HEK293 (cell line): ENCODE measurements around the gene MESD.

Source experiments
- CTCF ChIA-PET: fragments of 350-600 bp; formaldehyde crosslinking; extraction: SDS; loops from one replicate; lab custom pipeline; 2021; ENCODE audit warnings: antibody characterized with exemption; lab: Yijun Ruan, JAX
- POLR2A ChIA-PET: fragments of 300-600 bp; formaldehyde crosslinking; extraction: SDS; loops from one replicate; lab custom pipeline; 2020; ENCODE audit warnings: antibody characterized with exemption, inconsistent platforms; lab: Yijun Ruan, JAX
- H3K27ac ChIP-seq: fragments of 200-500 bp; sonication (Bioruptor generic); 2 replicates; pipeline ENCODE4 v1.5.1; 2014; ENCODE audit warnings: low read depth, low read length, control low read depth, inconsistent platforms; ENCODE audit errors: extremely low read depth
- H3K36me3 ChIP-seq, 2 experiments: fragments of 200-500 bp in 1 of 2; sonication (Bioruptor generic) in 1 of 2; 1 replicate in 1 of 2; 2 replicates in 1 of 2; pipeline ENCODE4 v1.5.1; 2014 to 2017; ENCODE audit warnings: inconsistent platforms in 2 of 2, low read length in 2 of 2; ENCODE audit not compliant: control insufficient read depth in 2 of 2, insufficient read depth in 1 of 2
- H3K4me1 ChIP-seq: fragments of 200-500 bp; sonication (Bioruptor generic); 2 replicates; pipeline ENCODE4 v1.5.1; 2014; ENCODE audit warnings: mild to moderate bottlenecking, low read length, inconsistent platforms; ENCODE audit not compliant: control insufficient read depth, insufficient read depth
- H3K4me3 ChIP-seq: 2 replicates; pipeline ENCODE4 v1.5.1; 2011; ENCODE audit warnings: low read depth, mild to moderate bottlenecking, control low read depth, low read length, moderate library complexity
- H3K9me3 ChIP-seq: fragments of 200-500 bp; sonication (Bioruptor generic); 2 replicates; pipeline ENCODE4 v1.5.1; 2014; ENCODE audit warnings: low read depth, low read length, inconsistent platforms; ENCODE audit not compliant: control insufficient read depth, insufficient read depth
- GLI2 ChIP-seq: fragments of 450-650 bp; formaldehyde crosslinking; IDR thresholded peaks from 2 replicates; pipeline ENCODE4; 2017; ENCODE audit warnings: missing biosample characterization, missing genetic modification characterization, low read depth, borderline replicate concordance
- HOXD13 ChIP-seq: sonication (generic); formaldehyde crosslinking; IDR thresholded peaks from 2 replicates; pipeline ENCODE4 v1.8.0; 2022; ENCODE audit warnings: missing genetic modification reagents, borderline replicate concordance
- KLF16 ChIP-seq: fragments of 450-650 bp; formaldehyde crosslinking; IDR thresholded peaks from 2 replicates; pipeline ENCODE4 v1.5.1; 2017; ENCODE audit warnings: missing biosample characterization, missing genetic modification characterization
- MEIS1 ChIP-seq: sonication (generic); formaldehyde crosslinking; IDR thresholded peaks from 2 replicates; pipeline ENCODE4 v1.8.1; 2022; ENCODE audit warnings: missing genetic modification reagents, mild to moderate bottlenecking, borderline replicate concordance
- PRDM10 ChIP-seq: fragments of 450-650 bp; formaldehyde crosslinking; IDR thresholded peaks from 2 replicates; pipeline ENCODE4 v1.5.1; 2016; ENCODE audit warnings: missing biosample characterization, missing genetic modification characterization
- ZBTB11 ChIP-seq: fragments of 450-650 bp; formaldehyde crosslinking; conservative IDR thresholded peaks from 2 replicates; pipeline ENCODE4 v1.5.1; 2016; ENCODE audit warnings: low read depth, missing biosample characterization, missing genetic modification characterization
- ZFP37 ChIP-seq: fragments of 450-650 bp; formaldehyde crosslinking; IDR thresholded peaks from 2 replicates; pipeline ENCODE4 v1.5.1; 2016; ENCODE audit warnings: missing biosample characterization, missing genetic modification characterization
- ZNF140 ChIP-seq: fragments of 450-650 bp; formaldehyde crosslinking; IDR thresholded peaks from 2 replicates; pipeline ENCODE4 v1.5.1; 2016; ENCODE audit warnings: missing biosample characterization, missing genetic modification characterization
- ZNF16 ChIP-seq: fragments of 450-650 bp; formaldehyde crosslinking; IDR thresholded peaks from 2 replicates; pipeline ENCODE4 v1.5.1; 2016; ENCODE audit warnings: low read depth, missing biosample characterization, missing genetic modification characterization
- ZNF174 ChIP-seq: fragments of 450-650 bp; formaldehyde crosslinking; IDR thresholded peaks from 2 replicates; pipeline ENCODE4 v1.5.0; 2017; ENCODE audit warnings: missing biosample characterization, mild to moderate bottlenecking, missing genetic modification characterization
- ZNF184 ChIP-seq: fragments of 450-650 bp; IDR thresholded peaks from 2 replicates; pipeline ENCODE4 v1.5.1; 2018; ENCODE audit warnings: missing biosample characterization, mild to moderate bottlenecking, missing genetic modification characterization
- ZNF274 ChIP-seq, 2 experiments: fragments of 200-500 bp in 1 of 2; fragments of 450-650 bp in 1 of 2; sonication (Bioruptor generic) in 1 of 2; formaldehyde crosslinking in 1 of 2; IDR thresholded peaks; 2 replicates each; pipeline versions ENCODE4 v1.5.1 to v1.6.1; 2014 to 2016; ENCODE audit warnings: borderline replicate concordance in 1 of 2, inconsistent platforms in 1 of 2, low read length in 1 of 2, missing biosample characterization in 1 of 2, missing genetic modification characterization in 1 of 2
- ZNF302 ChIP-seq: fragments of 450-650 bp; formaldehyde crosslinking; IDR thresholded peaks from 2 replicates; pipeline ENCODE4 v1.5.1; 2016; ENCODE audit warnings: missing biosample characterization, missing genetic modification characterization, low read depth
- ZNF324 ChIP-seq: fragments of 450-650 bp; formaldehyde crosslinking; IDR thresholded peaks from 2 replicates; pipeline ENCODE4 v1.5.1; 2016; ENCODE audit warnings: missing biosample characterization, missing genetic modification characterization
- ZNF341 ChIP-seq: fragments of 450-650 bp; formaldehyde crosslinking; IDR thresholded peaks from 2 replicates; pipeline ENCODE4; 2016; ENCODE audit warnings: low read depth, missing biosample characterization, missing genetic modification characterization
- ZNF426 ChIP-seq: fragments of 450-650 bp; formaldehyde crosslinking; IDR thresholded peaks from 2 replicates; pipeline ENCODE4 v1.5.1; 2017; ENCODE audit warnings: missing biosample characterization, missing genetic modification characterization, mild to moderate bottlenecking, inconsistent platforms, moderate library complexity
- ZNF449 ChIP-seq: fragments of 450-650 bp; formaldehyde crosslinking; IDR thresholded peaks from 2 replicates; pipeline ENCODE4 v1.5.1; 2017; ENCODE audit warnings: missing biosample characterization, mild to moderate bottlenecking, missing genetic modification characterization, moderate library complexity
- ZNF623 ChIP-seq: fragments of 450-650 bp; formaldehyde crosslinking; IDR thresholded peaks from 2 replicates; pipeline ENCODE4 v1.5.1; 2016; ENCODE audit warnings: missing biosample characterization, missing genetic modification characterization
- ZNF629 ChIP-seq: fragments of 450-650 bp; formaldehyde crosslinking; IDR thresholded peaks from 2 replicates; pipeline ENCODE4 v1.5.1; 2017; ENCODE audit warnings: missing biosample characterization, missing genetic modification characterization
- ZNF660 ChIP-seq: fragments of 450-650 bp; IDR thresholded peaks from 2 replicates; pipeline ENCODE4 v1.5.1; 2018; ENCODE audit warnings: missing biosample characterization, mild to moderate bottlenecking, missing genetic modification characterization
- ZNF670 ChIP-seq: fragments of 450-650 bp; formaldehyde crosslinking; IDR thresholded peaks from 2 replicates; pipeline ENCODE4 v1.5.1; 2016; ENCODE audit warnings: missing biosample characterization, missing genetic modification characterization, low read depth
- ZSCAN16 ChIP-seq: fragments of 450-650 bp; formaldehyde crosslinking; IDR thresholded peaks from 2 replicates; pipeline ENCODE4 v1.5.1; 2016; ENCODE audit warnings: missing biosample characterization, missing genetic modification characterization

The MESD gene

GRCh38 chr15:81021321-81021720 is 31.7 kb upstream of the MESD start:
- POLR2A ChIA-PET = no interaction called here
- no peaks in the 10 kb centered on the region for H3K4me1 ChIP-seq
- H3K4me3 ChIP-seq = no peak overlapping the region
- no peaks in the 10 kb centered on the region; the same call in 1 of the 2 replicates for H3K9me3 ChIP-seq
- CTCF ChIA-PET = interaction anchor here (0.5 kb wide), 1 partner anchor 471 kb away, joined by 4 read pairs; no protein-coding TSS in a partner anchor
- TF ChIP-seq ZNF174 (tag by site-specific recombination) (no peak), ZNF660 (tag by site-specific recombination) (no peak), ZNF324 (tag by site-specific recombination) (no peak), ZBTB11 (tag by site-specific recombination) (no peak), PRDM10 (tag by site-specific recombination) (no peak), ZNF670 (no peak), MEIS1 (CRISPR knock-in tag) (no peak), GLI2 (tag by site-specific recombination) (no peak), ZNF449 (tag by site-specific recombination) (no peak), ZNF629 (tag by site-specific recombination) (no peak), KLF16 (tag by site-specific recombination) (no peak), HOXD13 (CRISPR knock-in tag) (no peak), ZNF426 (tag by site-specific recombination) (no peak)
- no peaks in the 10 kb centered on the region for H3K36me3 ChIP-seq
- no peak overlapping the region for H3K27ac ChIP-seq

DNA sequence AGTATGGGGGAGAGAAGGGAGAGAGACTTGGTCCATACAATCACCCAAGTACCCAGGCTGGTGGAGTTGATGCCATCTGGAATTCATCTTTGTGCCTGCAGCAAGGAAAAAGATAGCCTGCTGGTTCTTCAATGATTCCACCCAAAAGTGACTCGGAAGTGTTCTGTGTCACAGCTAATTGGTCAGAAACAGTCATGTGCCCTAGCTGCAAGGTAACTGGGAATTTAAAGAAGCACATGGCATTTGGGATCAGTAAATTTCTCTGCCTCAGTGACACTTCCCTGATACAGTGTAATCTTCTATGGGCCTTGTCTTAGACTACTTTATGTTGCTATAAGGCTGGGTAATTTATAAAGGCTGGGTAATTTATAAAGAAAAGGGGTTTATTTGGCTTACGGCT is 28.6 kb upstream of the MESD start:
- ChIA-PET POLR2A (no interaction called here), CTCF (interaction anchor here (0.6 to 1.0 kb wide), 2 partner anchors 20 to 248 kb away, joined by 3 to 4 read pairs; no protein-coding TSS in a partner anchor)
- no peak for TF ChIP-seq ZNF302
- no peak for TF ChIP-seq ZFP37 (tag by site-specific recombination)
- no peak for TF ChIP-seq ZNF623 (tag by site-specific recombination)
- no peak for TF ChIP-seq ZNF184 (tag by site-specific recombination)
- TF ChIP-seq ZNF16 (tag by site-specific recombination) = no peak
- TF ChIP-seq ZNF341 = no peak
- TF ChIP-seq ZNF274 (IDR thresholded peaks at IDR 0.05; ENCODE audit: low read length) = no peak
- no peak for TF ChIP-seq ZNF274 (tag by site-specific recombination; IDR thresholded peaks at IDR 0.05; ENCODE audit: borderline replicate concordance)
- TF ChIP-seq ZNF140 = no peak
- no peak for TF ChIP-seq ZSCAN16 (tag by site-specific recombination)
- Histone ChIP-seq H3K9me3 (no peaks in the 10 kb centered on the region; the same call in 1 of the 2 replicates), H3K4me1 (no peaks in the 10 kb centered on the region), H3K4me3 (no peak overlapping the region), H3K36me3 (no peaks in the 10 kb centered on the region), H3K27ac (no peak overlapping the region)
